ENCODE data around the gene SLC25A26.

DNA sequence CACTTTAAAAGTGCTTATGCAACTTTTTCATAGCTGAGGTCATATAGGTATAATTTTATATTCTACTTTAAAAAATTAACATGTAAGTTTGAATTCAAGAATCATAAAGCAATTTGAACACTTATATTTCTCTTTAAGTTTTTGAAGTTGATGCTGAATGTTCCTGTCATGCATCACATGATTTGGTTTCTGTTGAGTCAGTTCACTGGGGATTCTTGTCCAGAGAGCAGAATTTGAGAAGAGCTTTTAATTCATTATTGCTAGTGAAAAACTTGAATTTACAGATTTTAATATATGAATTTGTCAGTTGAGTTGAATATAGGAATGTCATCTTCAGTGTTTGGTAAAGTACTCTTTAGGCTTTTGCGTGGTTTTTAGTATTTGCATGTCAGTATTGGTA lies 7.9 kb downstream of the SLC25A26 start:
- TF ChIP-seq, protein P1, sequence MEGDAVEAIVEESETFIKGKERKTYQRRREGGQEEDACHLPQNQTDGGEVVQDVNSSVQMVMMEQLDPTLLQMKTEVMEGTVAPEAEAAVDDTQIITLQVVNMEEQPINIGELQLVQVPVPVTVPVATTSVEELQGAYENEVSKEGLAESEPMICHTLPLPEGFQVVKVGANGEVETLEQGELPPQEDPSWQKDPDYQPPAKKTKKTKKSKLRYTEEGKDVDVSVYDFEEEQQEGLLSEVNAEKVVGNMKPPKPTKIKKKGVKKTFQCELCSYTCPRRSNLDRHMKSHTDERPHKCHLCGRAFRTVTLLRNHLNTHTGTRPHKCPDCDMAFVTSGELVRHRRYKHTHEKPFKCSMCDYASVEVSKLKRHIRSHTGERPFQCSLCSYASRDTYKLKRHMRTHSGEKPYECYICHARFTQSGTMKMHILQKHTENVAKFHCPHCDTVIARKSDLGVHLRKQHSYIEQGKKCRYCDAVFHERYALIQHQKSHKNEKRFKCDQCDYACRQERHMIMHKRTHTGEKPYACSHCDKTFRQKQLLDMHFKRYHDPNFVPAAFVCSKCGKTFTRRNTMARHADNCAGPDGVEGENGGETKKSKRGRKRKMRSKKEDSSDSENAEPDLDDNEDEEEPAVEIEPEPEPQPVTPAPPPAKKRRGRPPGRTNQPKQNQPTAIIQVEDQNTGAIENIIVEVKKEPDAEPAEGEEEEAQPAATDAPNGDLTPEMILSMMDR (IDR thresholded peaks at IDR 0.05 in 2 of 3, conservative IDR thresholded peaks at IDR 0.05 in 1 of 3; ENCODE audit: borderline replicate concordance in 1 of 3, insufficient read depth in 1 of 3, low read depth in 2 of 3, low read length in 2 of 3) = no peak
- TF ChIP-seq ZFX (IDR thresholded peaks at IDR 0.05) = no peak

Measured in HCT116 (cell line).